Stimulated activated effector memory CD8-positive, alpha-beta T cell treated with anti-CD3 and anti-CD28 coated beads, Interleukin-12 subunit alpha, Interleukin-12 subunit beta, amount 100 ng/mL, for 72 hours (primary cell): ENCODE data around the gene WT1.

Experiments used
- ATAC-seq: fragments of 150-1000 bp; cut with Tn5 transposase; 2 replicates; pipeline ENCODE4 v1.10.0; 2021
- DNase-seq, 2 donors: peaks; one replicate each; pipeline ENCODE4 v3.0.0; 2021 to 2022; ENCODE audit warnings: low spot score in 2 of 2
- H3K27ac Mint-ChIP-seq: one replicate; pipeline ENCODE4 v1.8.0; 2022; ENCODE audit warnings: mild to moderate bottlenecking, mixed read lengths
- H3K36me3 Mint-ChIP-seq: one replicate; pipeline ENCODE4 v1.8.0; 2022; ENCODE audit warnings: mild to moderate bottlenecking, mixed read lengths
- H3K4me1 Mint-ChIP-seq: one replicate; pipeline ENCODE4 v1.8.0; 2022; ENCODE audit warnings: mixed read lengths
- H3K4me3 Mint-ChIP-seq: one replicate; pipeline ENCODE4 v1.8.0; 2022; ENCODE audit warnings: mild to moderate bottlenecking, mixed read lengths
- H3K9me3 Mint-ChIP-seq: one replicate; pipeline ENCODE4 v1.8.0; 2022; ENCODE audit warnings: mixed read lengths

Gene WT1

GRCh38 chr11:32446227-32446626 is 10.9 kb upstream of the WT1 start:
- Mint-ChIP-seq H3K4me3 (no peak overlapping the region), H3K9me3 (no peaks in the 10 kb centered on the region), H3K36me3 (no peaks in the 10 kb centered on the region), H3K27ac (no peak overlapping the region), H3K4me1 (no peaks in the 10 kb centered on the region)
- ATAC-seq: no peak
- no peak for DNase-seq

GRCh38 chr11:32444186-32444585 is 8.8 kb upstream of the WT1 start:
- ATAC-seq: no peak
- no peak for DNase-seq
- no peaks in the 10 kb centered on the region for H3K36me3 Mint-ChIP-seq
- no peaks in the 10 kb centered on the region for H3K9me3 Mint-ChIP-seq
- H3K4me3 Mint-ChIP-seq: no peak overlapping the region
- no peaks in the 10 kb centered on the region for H3K4me1 Mint-ChIP-seq
- H3K27ac Mint-ChIP-seq: no peak overlapping the region

DNA sequence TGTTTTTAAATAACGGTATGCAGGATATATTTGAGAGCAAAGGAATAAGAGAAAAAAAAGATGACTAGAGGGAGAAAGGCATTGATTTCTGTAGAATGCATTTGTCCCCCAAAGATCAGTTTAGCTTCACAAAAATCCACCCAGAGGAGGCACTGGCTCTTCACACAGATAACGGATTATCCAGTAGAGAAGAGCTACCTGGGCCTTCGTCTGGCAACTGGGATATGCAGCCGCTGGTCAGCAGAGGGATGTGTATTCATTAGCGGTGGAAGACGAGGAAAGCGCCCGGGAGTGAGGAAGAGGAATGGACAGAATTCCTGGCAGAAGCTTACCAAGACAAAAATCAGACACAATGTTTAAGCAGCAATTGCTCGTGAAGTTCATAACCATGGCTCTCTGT is 5.6 kb upstream of the WT1 start:
- Mint-ChIP-seq H3K27ac (no peak overlapping the region), H3K4me1 (peaks cover 24% of the 10 kb centered on the region), H3K4me3 (no peak overlapping the region), H3K9me3 (no peaks in the 10 kb centered on the region), H3K36me3 (no peaks in the 10 kb centered on the region)
- ATAC-seq (no peak), DNase-seq (no peak)

DNA sequence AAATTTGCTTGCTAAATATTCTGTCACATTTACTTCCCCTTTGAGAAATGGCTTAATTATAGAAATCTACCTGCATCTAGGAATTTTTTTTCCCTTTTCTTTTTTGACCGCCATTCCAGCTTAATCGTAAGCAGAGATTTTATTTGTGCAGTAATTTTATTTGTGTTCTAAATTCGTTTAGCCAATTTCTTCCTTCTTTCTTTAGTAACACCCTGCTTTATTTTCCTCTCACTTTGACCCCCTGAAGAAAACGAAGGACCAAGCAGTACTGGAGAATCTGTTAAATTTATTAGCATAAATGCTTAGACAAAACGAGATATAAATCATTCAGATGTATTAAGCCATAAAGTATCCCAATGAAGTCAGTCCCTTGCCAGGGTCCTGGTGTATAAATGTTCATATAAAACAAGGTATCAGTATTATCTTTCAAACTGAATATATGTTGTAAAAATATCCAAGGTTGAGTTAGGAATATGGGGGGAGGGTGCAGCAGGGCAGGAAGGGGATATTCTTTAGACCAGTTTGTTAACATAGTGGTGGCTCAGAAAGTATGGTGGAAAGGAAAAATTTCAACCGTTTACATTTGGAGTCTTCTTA is 5.1 kb upstream of the WT1 start:
- no peaks in the 10 kb centered on the region for H3K36me3 Mint-ChIP-seq
- H3K4me3 Mint-ChIP-seq: no peak overlapping the region
- H3K27ac Mint-ChIP-seq: no peak overlapping the region
- peaks cover 28% of the 10 kb centered on the region for H3K4me1 Mint-ChIP-seq
- no peak for DNase-seq
- H3K9me3 Mint-ChIP-seq: no peaks in the 10 kb centered on the region
- no peak for ATAC-seq

GRCh38 chr11:32439501-32440210 is 4.3 kb upstream of the WT1 start:
- DNase-seq (no peak), ATAC-seq (no peak)
- no peaks in the 10 kb centered on the region for H3K9me3 Mint-ChIP-seq
- H3K36me3 Mint-ChIP-seq: no peaks in the 10 kb centered on the region
- H3K4me3 Mint-ChIP-seq: no peak overlapping the region
- no peak overlapping the region for H3K27ac Mint-ChIP-seq
- H3K4me1 Mint-ChIP-seq: peaks cover 28% of the 10 kb centered on the region

DNA sequence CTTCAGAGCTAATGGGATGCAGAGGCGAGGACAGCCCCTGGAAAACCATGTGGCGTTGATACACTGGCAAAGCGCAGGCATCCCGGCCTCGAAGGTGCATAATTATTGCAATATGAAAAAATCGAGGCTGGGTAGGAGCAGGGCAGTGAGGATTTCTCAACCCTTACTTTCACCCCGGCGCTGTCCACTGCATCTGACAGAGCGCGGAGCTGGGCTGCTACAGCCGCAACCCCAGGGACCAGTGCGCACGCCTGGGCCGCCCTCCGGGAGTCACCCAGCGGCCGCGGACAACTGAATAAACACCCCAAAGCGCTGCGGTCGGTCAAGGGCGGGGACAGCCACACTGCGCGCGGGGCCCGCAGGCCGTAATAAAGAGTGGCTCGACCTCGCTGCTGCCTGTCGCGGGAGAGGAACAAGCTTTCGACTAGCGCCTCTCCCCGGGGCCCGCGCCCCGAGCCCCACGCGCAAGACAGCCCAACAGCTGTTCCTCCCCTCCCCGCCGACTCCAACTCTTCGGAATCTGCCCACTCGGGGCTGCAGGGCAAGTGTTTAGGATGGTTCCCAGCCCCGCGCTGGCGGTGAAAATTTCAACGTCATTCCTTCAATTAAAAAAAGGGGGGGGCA is 3.6 kb upstream of the WT1 start:
- H3K36me3 Mint-ChIP-seq: no peaks in the 10 kb centered on the region
- peak; percentile 14 for ATAC-seq
- H3K4me1 Mint-ChIP-seq: peaks cover 30% of the 10 kb centered on the region

DNA sequence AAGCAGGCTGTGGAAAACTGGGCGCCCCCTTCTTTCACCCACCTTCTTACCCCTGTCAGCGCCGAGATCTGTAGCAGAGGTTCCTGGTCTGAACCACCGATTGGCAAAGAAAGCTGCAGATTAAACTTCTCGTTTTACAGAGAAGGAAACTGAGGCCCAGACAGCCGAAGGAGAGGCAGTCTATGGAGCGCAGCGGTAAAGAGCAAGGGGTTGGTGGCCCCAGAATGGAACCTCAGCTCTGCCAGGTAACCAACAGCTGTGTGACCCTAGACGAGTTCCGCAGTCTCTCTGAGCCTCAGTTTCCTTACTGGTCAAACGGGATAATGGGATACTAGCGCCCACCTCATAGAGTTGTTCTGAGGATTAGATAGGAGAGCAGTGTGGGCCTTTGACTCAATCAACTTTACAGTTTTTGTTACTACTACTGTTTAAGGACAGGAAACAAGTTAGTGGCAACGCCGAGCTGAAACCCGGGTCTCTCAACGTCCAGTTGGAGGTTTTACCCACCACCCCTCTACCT is 3.1 kb upstream of the WT1 start:
- H3K27ac Mint-ChIP-seq: no peak overlapping the region

More for the DNA sequence above, 3.6 kb upstream of the WT1 start:
- no peak for DNase-seq
- H3K27ac Mint-ChIP-seq: no peak overlapping the region
- H3K4me3 Mint-ChIP-seq: peak overlapping the region; percentile 41
- H3K9me3 Mint-ChIP-seq: no peaks in the 10 kb centered on the region

DNA sequence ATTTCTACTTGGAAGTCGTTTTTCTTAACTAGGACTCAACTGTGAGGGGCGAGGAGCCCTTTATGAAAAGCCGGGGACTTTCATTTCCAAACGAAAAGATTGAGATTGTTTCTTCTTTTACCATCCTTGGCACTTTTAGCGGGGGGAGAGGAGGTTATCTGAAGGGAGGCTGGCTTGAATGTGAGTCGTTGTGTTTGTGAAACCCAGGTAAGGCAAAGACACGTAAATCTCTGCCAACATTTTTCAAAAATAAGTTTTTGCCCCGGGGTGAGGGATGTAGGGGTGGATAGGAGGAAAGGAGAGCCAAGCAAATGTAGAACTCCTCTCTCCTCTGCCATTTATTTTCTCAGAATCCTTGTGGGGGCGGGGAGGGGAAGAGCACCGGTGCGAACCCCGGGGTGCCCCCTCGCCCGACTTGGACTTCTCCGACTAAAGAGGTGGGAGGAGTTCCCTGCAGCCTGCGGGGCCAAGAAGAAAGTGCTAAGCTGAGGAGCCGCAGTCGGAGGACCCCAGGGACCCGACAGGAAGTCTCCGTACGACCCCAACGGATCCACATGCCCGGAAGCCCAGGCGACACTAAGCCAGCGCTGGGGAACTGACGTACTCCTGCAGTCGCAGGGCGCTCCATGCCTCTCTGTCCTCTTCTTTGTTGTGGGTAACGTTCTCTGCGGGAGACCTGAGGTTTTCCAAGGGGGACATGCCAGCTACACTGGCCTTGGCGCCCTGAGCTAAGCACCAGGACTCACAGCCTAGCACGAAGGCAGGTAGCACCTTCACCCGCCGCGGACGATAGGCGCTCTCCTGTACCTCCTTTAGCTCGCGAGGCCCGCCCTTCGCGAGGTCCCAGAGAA is 2.4 kb upstream of the WT1 start:
- Mint-ChIP-seq H3K27ac (no peak overlapping the region), H3K4me3 (peak overlapping the region; percentile 41)

More for the DNA sequence above, 3.1 kb upstream of the WT1 start:
- H3K4me1 Mint-ChIP-seq: peaks cover 36% of the 10 kb centered on the region
- H3K4me3 Mint-ChIP-seq: peak overlapping the region; percentile 41
- DNase-seq (no peak), ATAC-seq (no peak)
- no peaks in the 10 kb centered on the region for H3K36me3 Mint-ChIP-seq
- no peaks in the 10 kb centered on the region for H3K9me3 Mint-ChIP-seq

GRCh38 chr11:32436751-32437494 is 1.6 kb upstream of the WT1 start:
- Mint-ChIP-seq H3K9me3 (no peaks in the 10 kb centered on the region), H3K4me3 (peak overlapping the region; percentile 41), H3K36me3 (no peaks in the 10 kb centered on the region), H3K27ac (no peak overlapping the region), H3K4me1 (peaks cover 41% of the 10 kb centered on the region)
- ATAC-seq (no peak), DNase-seq (no peak)

More for the DNA sequence above, 2.4 kb upstream of the WT1 start:
- no peaks in the 10 kb centered on the region for H3K36me3 Mint-ChIP-seq
- peaks cover 41% of the 10 kb centered on the region for H3K4me1 Mint-ChIP-seq
- DNase-seq (peak in 1 of 2 donors; percentile 49), ATAC-seq (no peak)
- H3K9me3 Mint-ChIP-seq: no peaks in the 10 kb centered on the region

DNA sequence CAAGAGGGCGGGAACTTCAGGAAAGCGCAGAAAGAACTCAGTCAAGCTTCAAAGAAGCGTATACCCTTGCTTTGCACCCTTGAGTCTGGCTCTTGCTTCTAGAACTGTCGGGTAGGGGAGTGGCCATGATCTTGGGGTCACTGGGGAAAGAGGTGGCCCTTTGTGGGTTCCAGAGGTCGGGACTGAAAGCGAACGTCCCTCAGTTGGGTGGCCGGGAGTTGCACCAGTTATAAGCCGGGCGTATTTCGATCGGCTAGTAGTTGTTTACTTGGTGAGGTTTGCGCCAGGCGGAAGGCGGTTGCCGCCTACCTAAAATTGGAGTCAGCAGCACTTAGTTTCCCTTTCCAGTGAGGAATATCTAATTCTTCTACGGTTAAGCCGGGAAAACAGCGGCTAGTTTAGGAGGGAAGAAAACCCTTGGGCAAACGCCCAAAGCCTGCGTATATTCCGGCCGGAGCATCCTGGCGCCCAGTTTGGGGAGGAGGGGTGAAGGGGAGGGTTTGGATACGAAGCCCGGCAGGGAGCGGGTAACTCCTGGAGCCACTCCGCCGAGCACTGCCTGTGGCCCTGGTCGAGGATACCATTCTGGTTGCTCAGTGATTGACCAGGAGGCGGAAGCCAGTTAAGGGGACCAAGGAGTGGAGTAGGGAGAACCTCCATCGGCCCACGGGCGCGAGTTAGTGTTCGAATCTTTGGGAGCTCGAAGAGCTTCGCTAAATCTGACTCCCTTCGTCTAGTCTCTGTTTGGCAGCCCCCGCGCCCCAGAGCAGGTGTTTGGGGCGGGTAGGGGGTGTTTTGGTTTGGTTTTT is 807 bp upstream of the WT1 start:
- no peaks in the 10 kb centered on the region for H3K9me3 Mint-ChIP-seq
- no peak overlapping the region for H3K27ac Mint-ChIP-seq
- H3K4me3 Mint-ChIP-seq: peak overlapping the region; percentile 37
- ATAC-seq (no peak), DNase-seq (peak in 1 of 2 donors; percentile 50)
- H3K36me3 Mint-ChIP-seq: no peaks in the 10 kb centered on the region
- peaks cover 41% of the 10 kb centered on the region for H3K4me1 Mint-ChIP-seq

GRCh38 chr11:32435152-32435480 is 223 bp downstream of the WT1 start:
- no peak for ATAC-seq
- no peaks in the 10 kb centered on the region for H3K36me3 Mint-ChIP-seq
- no peak for DNase-seq
- no peak overlapping the region for H3K4me3 Mint-ChIP-seq
- no peaks in the 10 kb centered on the region for H3K9me3 Mint-ChIP-seq
- H3K4me1 Mint-ChIP-seq: peaks cover 45% of the 10 kb centered on the region
- H3K27ac Mint-ChIP-seq: no peak overlapping the region

GRCh38 chr11:32434356-32435151 is 785 bp downstream of the WT1 start:
- peaks cover 47% of the 10 kb centered on the region for H3K4me1 Mint-ChIP-seq
- no peak overlapping the region for H3K27ac Mint-ChIP-seq
- no peaks in the 10 kb centered on the region for H3K36me3 Mint-ChIP-seq
- DNase-seq (no peak), ATAC-seq (no peak)
- no peak overlapping the region for H3K4me3 Mint-ChIP-seq
- H3K9me3 Mint-ChIP-seq: no peaks in the 10 kb centered on the region

DNA sequence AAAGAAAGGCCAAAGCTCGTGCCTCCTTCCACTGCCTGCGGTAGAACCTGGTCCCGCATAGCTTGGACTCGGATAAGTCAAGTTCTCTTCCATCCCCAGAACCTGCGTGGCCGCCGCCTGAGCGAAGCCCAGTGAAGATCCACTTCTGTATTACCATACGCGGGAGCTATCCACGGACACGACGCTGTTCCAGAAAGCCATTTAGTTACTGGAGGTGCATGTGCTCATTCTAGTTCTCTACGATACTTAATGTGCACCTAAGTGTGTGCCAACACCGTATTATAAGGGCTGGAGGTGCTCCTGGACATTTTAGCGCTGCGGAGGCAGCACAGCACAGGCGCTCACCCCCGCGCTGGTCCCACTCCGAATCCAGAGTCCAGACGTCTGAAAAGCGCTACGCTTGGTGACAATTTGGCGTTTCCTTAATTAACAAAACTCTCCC is 1.4 kb downstream of the WT1 start:
- Mint-ChIP-seq H3K27ac (no peak overlapping the region), H3K36me3 (no peaks in the 10 kb centered on the region), H3K4me1 (peaks cover 47% of the 10 kb centered on the region), H3K9me3 (no peaks in the 10 kb centered on the region), H3K4me3 (peak overlapping the region; percentile 16)
- ATAC-seq (no peak), DNase-seq (peak in 1 of 2 donors; percentile 51)
